Central memory CD8-positive, alpha-beta T cell (primary cell): Measurements from ENCODE around the gene LSM4.

Experiments used
- ATAC-seq: fragments of 150-1000 bp; cut with Tn5 transposase; replicated peaks from 2 replicates; pipeline ENCODE4 v1.10.0; 2022; ENCODE audit warnings: mild to moderate bottlenecking, moderate FRiP score, moderate number of reproducible peaks; ENCODE audit not compliant: poor library complexity, severe bottlenecking; ENCODE audit errors: extremely low read depth
- DNase-seq, 2 donors: peaks; one replicate each; pipeline ENCODE4 v3.0.0; 2021; ENCODE audit warnings: low spot score in 2 of 2
- H3K27ac Mint-ChIP-seq: one replicate; pipeline ENCODE4 v1.8.0; 2022; ENCODE audit warnings: low read depth, mild to moderate bottlenecking, moderate library complexity, mixed read lengths
- H3K27me3 Mint-ChIP-seq: one replicate; pipeline ENCODE4 v1.8.0; 2022; ENCODE audit warnings: mixed read lengths
- H3K36me3 Mint-ChIP-seq: one replicate; pipeline ENCODE4 v1.8.0; 2022; ENCODE audit warnings: mild to moderate bottlenecking, moderate library complexity, mixed read lengths; ENCODE audit not compliant: insufficient read depth
- H3K4me1 Mint-ChIP-seq: one replicate; pipeline ENCODE4 v1.8.0; 2022; ENCODE audit warnings: mixed read lengths
- H3K4me3 Mint-ChIP-seq: one replicate; pipeline ENCODE4 v1.8.0; 2022; ENCODE audit warnings: mild to moderate bottlenecking, moderate library complexity, mixed read lengths
- H3K9me3 Mint-ChIP-seq: one replicate; pipeline ENCODE4 v1.8.0; 2022; ENCODE audit warnings: mixed read lengths

Gene LSM4

DNA sequence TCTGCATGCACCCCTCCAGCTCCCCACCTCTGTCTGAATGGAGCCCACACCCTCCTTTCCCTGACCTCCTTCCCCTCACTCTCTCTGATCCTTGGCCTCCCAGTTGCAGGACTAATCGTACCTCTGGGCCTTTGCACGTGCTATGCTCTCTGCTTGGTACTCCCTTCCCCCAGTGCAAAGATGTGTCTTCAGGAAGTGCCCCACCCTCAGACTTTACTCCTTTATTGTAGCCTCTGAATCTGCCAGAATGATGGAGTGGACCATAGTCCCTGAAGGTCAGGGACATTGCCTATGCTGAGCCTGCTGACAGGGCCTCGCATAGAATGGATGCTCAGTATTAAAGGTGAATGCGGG lies 40.1 kb downstream of the LSM4 start:
- Mint-ChIP-seq H3K9me3 (no peaks in the 10 kb centered on the region), H3K4me1 (peaks cover 60% of the 10 kb centered on the region), H3K4me3 (peak overlapping the region; percentile 100), H3K27me3 (no peaks in the 10 kb centered on the region), H3K27ac (peak overlapping the region; percentile 100), H3K36me3 (peaks cover 44% of the 10 kb centered on the region)
- DNase-seq (no peak), ATAC-seq (no peak)

DNA sequence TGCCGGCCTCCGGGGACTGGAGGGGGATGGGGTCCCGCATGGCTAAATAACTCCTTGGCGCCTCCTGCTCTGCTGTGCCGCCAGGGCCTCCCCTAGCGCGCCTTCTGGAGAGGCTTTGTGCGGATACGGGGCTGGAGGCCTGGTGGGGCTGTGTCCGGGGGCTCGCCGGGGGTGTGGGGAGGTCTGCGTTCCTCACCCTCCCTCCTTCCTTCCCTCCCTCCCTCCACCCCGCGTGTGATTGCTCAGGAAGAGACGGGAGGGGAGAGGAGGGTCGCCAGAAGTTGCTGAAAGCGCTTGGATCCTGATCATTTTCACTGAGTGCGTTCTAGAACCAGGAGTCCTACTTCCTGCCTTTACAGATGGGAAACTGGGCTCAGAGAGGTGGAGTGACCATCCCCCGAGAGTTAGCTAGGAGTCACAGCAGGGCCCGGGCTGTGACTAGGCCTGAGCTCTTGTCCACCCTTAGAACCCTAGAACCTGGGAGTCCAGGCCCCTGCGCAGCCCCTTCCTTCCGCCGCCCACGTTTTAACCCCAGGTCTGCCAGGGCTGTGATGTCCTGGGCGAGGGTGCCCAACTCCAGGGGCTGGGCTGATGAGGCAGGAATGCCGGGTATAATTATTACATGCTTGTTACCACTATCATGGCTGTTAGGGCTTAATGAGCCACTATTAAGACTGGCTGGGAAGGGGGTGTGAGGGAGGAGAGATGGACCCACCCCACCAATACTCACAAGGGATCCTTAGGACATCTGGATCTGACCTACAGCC lies 40.7 kb downstream of the LSM4 start:
- Mint-ChIP-seq H3K4me1 (peaks cover 66% of the 10 kb centered on the region), H3K36me3 (peaks cover 50% of the 10 kb centered on the region), H3K4me3 (peak overlapping the region; percentile 100), H3K9me3 (no peaks in the 10 kb centered on the region), H3K27ac (peak overlapping the region; percentile 100), H3K27me3 (no peaks in the 10 kb centered on the region)
- DNase-seq: no peak
- ATAC-seq: no peak

DNA sequence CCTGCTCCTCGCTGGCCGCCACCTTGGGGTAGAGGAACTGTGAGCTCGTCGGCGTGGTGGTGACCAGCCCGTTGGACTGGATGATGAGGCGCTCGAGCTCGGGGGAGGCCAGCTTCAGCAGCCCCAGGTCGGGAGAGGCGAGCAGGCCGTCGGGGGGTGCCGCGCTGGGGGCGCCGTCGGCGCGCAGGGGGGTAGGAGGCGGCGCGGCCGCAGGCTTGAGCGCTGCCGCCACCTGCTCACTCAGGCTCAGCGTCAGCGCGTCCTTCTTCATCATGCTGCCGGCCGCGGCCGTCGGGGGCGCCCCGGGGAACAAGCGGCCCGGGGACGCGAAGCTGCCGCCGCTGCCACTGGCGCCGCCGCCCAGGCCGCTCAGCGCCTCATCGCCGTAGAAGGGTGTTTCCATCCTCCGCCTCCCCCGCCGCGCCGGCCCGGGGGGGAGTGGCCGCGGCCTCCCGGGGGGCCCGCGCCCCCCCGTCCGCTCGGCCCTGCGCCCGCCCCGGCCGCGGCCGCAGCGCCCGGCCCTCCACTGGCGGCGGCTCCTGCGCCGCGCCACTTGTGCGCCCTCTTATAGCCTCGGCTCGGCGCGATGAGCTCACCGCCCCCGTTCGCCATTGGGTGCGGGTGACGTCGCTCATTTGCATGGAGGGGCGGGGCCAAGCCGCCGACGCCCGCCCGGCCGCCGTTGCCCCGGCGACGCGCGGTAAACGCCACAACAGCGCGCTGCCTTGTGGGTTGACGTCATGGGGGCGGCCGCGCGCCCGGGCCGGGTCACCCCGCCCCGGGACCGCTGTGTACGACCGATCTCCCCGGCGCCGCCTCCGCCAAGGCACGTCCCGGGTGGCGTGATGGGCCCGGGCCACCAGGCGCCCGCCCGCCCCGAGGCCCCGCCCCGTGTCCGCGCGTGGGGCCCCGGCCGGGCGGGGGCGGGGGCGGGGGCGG lies 41.5 kb downstream of the LSM4 start, which contains the start of gene JUND:
Gene JUND, minus strand, starts transcription at position 541 of the 939 bp plus-strand sequence. Its CDS starts 138 bp downstream, at position 403.
- peak; percentile 92 to 98 for DNase-seq
- Mint-ChIP-seq H3K27ac (peak within 1 kb of the TSS; percentile 100), H3K36me3 (peaks cover 58% of the 10 kb centered on the region), H3K4me3 (peak within 1 kb of the TSS; percentile 100), H3K9me3 (no peaks in the 10 kb centered on the region), H3K27me3 (no peaks in the 10 kb centered on the region), H3K4me1 (peaks cover 61% of the 10 kb centered on the region)
- ATAC-seq: peak; percentile 64

DNA sequence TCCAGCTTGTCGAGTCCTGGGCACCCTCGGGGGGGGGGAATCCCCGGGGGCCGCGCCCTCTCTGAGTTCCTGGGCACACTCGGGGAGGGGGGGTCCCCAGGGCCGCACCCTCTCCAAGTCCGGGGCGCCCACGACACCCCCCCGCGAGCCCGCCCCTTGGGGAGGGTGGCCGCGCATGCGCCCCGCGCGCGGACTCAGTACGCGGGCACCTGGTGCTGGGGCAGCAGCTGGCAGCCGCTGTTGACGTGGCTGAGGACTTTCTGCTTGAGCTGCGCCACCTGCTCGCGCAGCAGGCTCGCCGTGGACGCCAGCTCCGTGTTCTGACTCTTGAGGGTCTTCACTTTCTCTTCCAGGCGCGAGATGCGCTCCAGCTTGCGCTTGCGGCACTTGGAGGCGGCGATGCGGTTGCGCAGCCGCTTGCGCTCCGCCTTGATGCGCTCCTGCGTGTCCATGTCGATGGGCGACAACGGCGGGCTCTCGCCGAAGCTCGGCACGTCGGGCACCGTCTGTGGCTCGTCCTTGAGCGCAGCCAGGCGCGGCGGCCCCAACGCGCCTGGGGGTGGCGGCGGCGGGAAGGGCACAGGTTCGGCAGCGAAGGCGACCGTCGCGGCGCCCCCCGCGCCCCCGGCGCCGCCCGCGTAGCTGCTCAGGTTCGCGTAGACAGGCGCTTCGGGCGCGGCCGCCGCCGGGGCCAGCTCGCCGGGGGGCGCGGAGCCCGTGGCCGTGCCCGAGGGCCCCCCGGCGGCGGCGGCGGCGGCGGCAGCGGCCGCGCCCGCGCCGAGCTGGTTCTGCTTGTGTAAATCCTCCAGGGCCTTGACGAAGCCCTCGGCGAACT lies 42.4 kb downstream of the LSM4 start:
- DNase-seq (peak; percentile 72 to 85), ATAC-seq (peak; percentile 13)
- H3K4me1 Mint-ChIP-seq: peaks cover 53% of the 10 kb centered on the region
- peak overlapping the region; percentile 100 for H3K27ac Mint-ChIP-seq
- H3K36me3 Mint-ChIP-seq: peaks cover 67% of the 10 kb centered on the region
- H3K9me3 Mint-ChIP-seq: no peaks in the 10 kb centered on the region
- no peaks in the 10 kb centered on the region for H3K27me3 Mint-ChIP-seq
- H3K4me3 Mint-ChIP-seq: peak overlapping the region; percentile 100

DNA sequence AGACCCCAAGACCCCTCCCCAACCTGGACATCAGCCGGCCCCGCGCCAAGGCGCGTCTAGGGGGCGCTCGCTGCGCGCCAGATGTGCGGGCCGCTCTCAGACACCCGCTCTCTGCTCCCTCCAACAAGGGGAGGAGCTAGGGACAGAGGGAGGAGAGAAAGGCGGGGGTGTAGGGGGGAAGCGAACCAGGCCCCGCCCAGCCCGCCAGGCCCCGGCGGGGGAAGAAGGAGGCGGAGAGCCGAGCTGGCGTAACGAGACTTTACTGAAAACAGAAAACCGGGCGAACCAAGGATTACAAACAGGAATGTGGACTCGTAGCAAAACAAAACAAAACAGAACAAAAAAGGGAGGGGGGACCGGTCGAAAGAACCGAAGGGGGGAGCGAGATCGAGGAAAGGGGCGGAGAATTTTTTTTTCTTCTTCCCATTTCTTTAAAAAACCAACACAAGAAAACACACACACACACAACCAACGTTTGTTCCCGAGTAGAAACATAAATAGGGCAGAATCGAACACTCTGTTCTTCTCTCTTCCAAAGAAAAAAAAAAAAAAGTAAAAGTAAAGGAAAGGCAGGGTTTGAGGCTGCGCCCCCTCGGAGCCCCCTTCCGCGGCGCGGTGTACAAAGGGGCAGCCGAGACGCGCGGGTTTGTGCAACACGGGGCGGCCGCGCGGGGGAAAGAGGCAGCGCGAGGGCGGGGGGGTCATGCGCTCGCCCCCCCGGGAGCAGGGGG lies 43.2 kb downstream of the LSM4 start:
- H3K27ac Mint-ChIP-seq: peak overlapping the region; percentile 100
- peaks cover 47% of the 10 kb centered on the region for H3K4me1 Mint-ChIP-seq
- H3K9me3 Mint-ChIP-seq: no peaks in the 10 kb centered on the region
- no peaks in the 10 kb centered on the region for H3K27me3 Mint-ChIP-seq
- peak; percentile 86 to 93 for DNase-seq
- peak; percentile 22 for ATAC-seq
- H3K4me3 Mint-ChIP-seq: peak overlapping the region; percentile 100
- peaks cover 75% of the 10 kb centered on the region for H3K36me3 Mint-ChIP-seq

DNA sequence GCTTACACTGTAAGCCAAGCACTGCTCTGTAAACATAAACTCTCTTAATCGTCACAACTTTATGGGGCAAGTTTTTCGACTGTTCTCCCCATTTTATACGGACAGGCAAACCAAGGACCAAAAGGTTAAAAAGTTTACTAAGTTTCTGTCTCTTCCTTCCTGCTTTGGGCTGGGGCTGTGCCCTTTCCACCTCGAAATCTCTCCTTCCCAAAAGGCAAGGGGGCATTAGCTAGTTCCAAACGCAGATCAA lies 43.7 kb downstream of the LSM4 start:
- DNase-seq: no peak
- H3K27me3 Mint-ChIP-seq: no peaks in the 10 kb centered on the region
- H3K27ac Mint-ChIP-seq: peak overlapping the region; percentile 100
- no peaks in the 10 kb centered on the region for H3K9me3 Mint-ChIP-seq
- H3K36me3 Mint-ChIP-seq: peaks cover 80% of the 10 kb centered on the region
- no peak for ATAC-seq
- peak overlapping the region; percentile 100 for H3K4me3 Mint-ChIP-seq
- peaks cover 49% of the 10 kb centered on the region for H3K4me1 Mint-ChIP-seq

DNA sequence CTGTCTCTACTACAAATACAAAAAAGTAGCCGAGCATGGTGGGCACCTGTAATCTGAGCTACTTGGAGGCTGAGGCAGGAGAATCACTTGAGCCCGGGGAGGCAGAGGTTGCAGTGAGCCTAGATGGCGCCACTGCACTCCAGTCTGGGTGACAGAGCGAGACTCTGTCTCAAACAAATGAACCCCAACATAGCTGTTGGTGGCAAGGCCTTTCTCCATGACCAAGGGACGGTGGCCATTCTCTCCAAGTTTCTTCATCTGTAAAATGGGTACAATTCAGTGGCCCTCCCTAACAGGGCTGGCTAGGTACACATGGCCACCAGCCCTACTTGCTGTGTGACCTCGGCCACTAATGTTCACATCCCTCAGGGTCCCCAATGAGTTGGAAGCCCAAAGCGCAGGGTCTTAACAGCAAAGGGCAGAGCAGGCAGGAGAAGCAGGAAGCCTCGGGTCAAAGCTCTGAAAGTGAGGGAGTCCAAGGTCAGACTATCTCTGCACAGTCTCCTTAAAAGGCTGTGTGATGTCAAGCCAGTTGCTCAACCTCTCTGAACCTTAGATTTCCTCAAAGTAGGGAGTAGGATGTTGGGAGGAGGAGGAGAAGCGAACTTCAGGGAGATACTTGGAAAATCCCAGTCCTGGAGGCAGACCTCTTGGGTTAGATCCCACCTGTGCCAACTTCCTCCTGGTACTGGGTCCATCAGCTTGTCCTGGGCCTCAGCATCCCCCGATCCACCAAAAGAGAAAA lies 44.2 kb downstream of the LSM4 start:
- H3K9me3 Mint-ChIP-seq: no peaks in the 10 kb centered on the region
- H3K27me3 Mint-ChIP-seq: no peaks in the 10 kb centered on the region
- ATAC-seq (no peak), DNase-seq (peak in 1 of 2 donors; percentile 60)
- peaks cover 49% of the 10 kb centered on the region for H3K4me1 Mint-ChIP-seq
- peak overlapping the region; percentile 100 for H3K4me3 Mint-ChIP-seq
- H3K36me3 Mint-ChIP-seq: peaks cover 85% of the 10 kb centered on the region
- H3K27ac Mint-ChIP-seq: peak overlapping the region; percentile 100

DNA sequence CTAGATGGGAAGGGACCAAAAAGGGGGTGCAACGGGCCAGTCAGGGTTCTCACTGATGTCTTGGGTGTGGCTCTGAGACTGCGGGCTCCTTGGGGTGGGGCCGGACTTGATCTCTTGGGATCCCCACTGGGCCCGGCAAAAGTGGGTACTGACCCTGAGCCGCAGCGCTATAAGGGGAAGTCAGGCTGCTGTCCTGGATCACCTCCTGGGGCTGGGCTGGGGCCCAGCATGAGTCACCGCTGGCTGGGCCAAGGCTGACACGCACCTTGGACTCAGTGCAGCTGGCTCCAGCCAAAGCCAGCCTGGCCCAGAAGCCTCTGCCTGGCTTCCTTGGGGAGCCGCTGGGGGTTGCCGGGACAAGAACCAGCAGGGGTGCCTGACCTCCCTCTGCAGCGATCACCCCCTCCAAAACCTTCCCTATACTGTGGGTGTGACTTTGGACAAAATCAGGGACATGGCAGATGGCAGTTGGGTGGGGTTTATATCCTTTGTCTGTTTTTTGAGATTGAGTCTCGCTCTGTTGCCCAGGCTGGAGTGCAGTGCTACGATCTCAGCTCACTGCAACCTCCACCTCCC lies 48.0 kb downstream of the LSM4 start:
- no peaks in the 10 kb centered on the region for H3K27me3 Mint-ChIP-seq
- peaks cover 34% of the 10 kb centered on the region for H3K4me1 Mint-ChIP-seq
- H3K9me3 Mint-ChIP-seq: no peaks in the 10 kb centered on the region
- ATAC-seq (no peak), DNase-seq (peak in 1 of 2 donors; percentile 35)
- peak overlapping the region; percentile 100 for H3K27ac Mint-ChIP-seq
- peak overlapping the region; percentile 100 for H3K4me3 Mint-ChIP-seq
- peaks cover 92% of the 10 kb centered on the region for H3K36me3 Mint-ChIP-seq

DNA sequence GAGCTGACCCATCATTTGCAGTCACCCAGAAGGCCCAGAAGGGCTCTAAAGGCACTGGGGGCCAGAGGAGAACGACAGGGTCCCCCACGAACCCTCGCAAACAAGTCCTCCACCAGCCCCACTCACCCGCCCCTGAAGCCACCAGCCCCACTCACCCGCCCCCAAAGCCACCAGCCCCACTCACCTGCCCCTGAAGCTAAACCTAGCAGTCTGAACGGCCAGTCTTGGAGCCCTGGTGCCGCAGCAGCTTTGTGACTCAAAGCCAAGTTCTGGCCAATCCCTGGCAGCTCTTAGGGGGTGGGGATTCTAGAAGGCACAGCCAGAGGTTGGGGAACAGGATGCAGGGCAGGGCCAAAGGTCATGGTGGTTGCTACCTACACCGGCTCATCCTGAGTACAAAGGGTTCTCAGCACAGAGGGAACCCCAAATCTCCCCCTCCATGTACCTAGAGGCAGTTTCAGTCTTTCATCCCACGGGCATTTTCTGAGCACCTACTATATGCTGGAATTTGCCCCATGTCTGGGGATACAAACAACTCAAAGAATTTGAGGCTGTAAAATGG lies 48.6 kb downstream of the LSM4 start, which contains the start of gene IQCN:
Gene IQCN, minus strand, starts transcription at position 234 of the 562 bp plus-strand sequence. CDS start 4,974 bp downstream, outside the sequence.
- no peaks in the 10 kb centered on the region for H3K27me3 Mint-ChIP-seq
- H3K36me3 Mint-ChIP-seq: peaks cover 88% of the 10 kb centered on the region
- DNase-seq (peak in 1 of 2 donors; percentile 39), ATAC-seq (peak; percentile 12)
- peaks cover 28% of the 10 kb centered on the region for H3K4me1 Mint-ChIP-seq
- H3K4me3 Mint-ChIP-seq: peak within 1 kb of the TSS; percentile 100
- H3K9me3 Mint-ChIP-seq: no peaks in the 10 kb centered on the region
- H3K27ac Mint-ChIP-seq: peak within 1 kb of the TSS; percentile 100

DNA sequence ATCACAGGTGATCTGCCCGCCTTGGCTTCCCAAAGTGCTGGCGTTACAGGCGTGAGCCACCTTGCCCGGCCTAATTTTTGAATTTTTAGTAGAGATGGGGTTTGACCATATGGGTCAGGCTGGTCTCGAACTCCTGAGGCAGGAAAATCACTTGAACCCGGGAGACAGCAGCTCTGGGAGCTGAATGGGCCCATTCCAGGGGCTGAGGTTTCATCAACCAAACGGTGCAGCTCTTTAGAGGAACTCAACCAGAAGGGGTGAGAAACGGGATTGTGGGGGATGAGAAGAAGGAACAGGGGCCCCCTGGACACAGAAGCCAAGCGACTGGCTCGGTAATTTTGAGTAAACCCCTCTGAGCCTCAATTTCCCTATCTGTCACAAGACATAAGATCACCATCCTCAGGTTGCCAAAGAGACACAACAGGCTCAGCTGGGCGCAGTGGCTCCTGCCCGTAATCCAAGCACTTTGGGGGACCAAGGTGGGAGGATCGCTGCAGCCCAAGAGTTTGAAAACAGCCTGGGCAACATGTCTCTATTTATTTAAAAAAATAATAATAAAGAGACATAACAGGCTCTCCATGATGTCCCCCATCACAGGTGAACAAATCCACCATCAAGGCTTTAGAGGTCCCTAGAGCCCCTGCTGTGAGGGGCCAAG lies 49.2 kb downstream of the LSM4 start:
- Mint-ChIP-seq H3K27me3 (no peaks in the 10 kb centered on the region), H3K9me3 (no peaks in the 10 kb centered on the region), H3K27ac (peak overlapping the region; percentile 100), H3K36me3 (peaks cover 86% of the 10 kb centered on the region), H3K4me1 (peaks cover 22% of the 10 kb centered on the region), H3K4me3 (peak overlapping the region; percentile 100)
- ATAC-seq (no peak), DNase-seq (no peak)
